Measurements from ENCODE around the gene NKPD1. TPM values are rescaled to one million over a fixed set of nuclear protein-coding genes. Genes with fewer than 3 reads are reported as not detected.

Gene NKPD1
- total RNA-seq, 4 donors from 2014 or later = 0.21 TPM; not detected in 3

DNA sequence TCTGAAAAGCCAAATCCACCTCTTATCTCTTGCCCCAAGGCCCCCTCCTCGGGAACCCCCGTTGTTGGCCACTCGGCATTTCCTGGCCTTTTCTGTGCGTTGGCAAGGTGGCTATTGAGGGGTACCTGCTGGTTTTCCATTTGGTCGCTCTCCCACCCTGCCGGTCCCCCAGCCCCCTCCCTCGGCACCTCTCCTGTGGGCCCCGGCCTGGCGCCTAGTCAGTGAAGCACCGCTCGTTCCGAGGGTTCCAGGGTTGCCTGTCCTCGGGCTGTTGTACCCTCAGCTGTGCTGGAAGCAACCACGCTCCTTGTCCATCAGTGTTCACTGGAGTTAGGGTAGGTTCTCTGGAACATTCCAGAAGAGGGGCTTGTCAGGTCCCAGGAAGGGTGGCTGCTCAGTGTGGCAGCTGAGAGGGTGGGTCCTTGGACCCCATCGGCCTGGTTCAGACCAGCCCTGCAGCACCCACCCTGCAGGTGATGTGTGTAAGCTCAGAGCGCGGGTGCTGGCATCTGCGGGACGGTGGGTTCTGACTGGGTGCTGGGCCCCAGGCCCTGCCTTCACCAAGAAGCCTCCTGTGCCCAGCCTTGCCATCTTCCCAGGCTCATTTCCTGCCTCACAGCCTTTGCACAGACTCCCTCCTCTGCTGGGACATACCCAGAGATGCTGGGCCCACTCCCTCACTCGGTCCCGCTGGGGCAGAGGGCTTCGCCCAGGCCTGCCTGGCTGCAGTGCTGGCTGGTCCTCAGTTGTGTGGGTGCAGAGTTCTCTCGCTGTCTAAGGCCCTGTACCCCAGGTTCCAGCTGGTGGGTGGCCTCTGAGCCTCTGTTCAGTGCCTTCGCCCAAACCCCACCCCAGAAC, 21.3 kb downstream of the NKPD1 start:
- H3K27ac ChIP-seq = no peak overlapping the region

DNA sequence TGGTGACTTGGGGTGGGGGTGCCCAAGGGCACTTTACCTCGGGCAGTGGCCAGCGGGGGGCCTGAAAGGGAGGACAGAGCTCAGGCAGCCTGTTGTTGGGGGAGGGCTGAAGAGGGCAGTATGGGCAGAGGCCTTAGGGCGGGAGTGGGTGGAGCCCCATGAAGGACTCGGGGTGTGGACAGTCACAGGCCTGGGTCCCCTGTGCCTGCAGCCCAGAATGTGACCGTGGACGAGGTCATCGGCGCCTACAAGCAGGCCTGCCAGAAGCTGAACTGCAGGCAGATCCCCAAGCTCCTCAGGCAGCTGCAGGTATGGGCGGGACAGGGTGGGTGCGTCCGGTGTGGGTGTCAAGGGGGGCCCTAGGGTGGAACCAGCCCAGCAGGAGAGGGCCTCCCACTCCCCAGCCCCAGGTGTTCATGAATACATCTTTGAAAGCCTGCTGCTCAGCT, 22.5 kb downstream of the NKPD1 start:
- H3K27ac ChIP-seq = no peak overlapping the region
- no peak for DNase-seq
- peaks cover 0 to 7% of the 10 kb centered on the region in 2 donors for H3K4me1 ChIP-seq
- H3K36me3 ChIP-seq = no peaks in the 10 kb centered on the region
- TF ChIP-seq POLR2A (IDR thresholded peaks at IDR 0.05) = no peak
- TF ChIP-seq, protein P1, sequence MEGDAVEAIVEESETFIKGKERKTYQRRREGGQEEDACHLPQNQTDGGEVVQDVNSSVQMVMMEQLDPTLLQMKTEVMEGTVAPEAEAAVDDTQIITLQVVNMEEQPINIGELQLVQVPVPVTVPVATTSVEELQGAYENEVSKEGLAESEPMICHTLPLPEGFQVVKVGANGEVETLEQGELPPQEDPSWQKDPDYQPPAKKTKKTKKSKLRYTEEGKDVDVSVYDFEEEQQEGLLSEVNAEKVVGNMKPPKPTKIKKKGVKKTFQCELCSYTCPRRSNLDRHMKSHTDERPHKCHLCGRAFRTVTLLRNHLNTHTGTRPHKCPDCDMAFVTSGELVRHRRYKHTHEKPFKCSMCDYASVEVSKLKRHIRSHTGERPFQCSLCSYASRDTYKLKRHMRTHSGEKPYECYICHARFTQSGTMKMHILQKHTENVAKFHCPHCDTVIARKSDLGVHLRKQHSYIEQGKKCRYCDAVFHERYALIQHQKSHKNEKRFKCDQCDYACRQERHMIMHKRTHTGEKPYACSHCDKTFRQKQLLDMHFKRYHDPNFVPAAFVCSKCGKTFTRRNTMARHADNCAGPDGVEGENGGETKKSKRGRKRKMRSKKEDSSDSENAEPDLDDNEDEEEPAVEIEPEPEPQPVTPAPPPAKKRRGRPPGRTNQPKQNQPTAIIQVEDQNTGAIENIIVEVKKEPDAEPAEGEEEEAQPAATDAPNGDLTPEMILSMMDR (IDR thresholded peaks at IDR 0.05) = no peak
- H3K27me3 ChIP-seq = no peaks in the 10 kb centered on the region
- no peaks in the 10 kb centered on the region for H3K9me3 ChIP-seq
- intact Hi-C loops (cut with DNase I; ENCODE audit: low total_unique reads) = no loop called here
- no peak overlapping the region for H3K4me3 ChIP-seq

More for the DNA sequence above, 21.3 kb downstream of the NKPD1 start:
- H3K9me3 ChIP-seq = no peaks in the 10 kb centered on the region
- no peaks in the 10 kb centered on the region for H3K27me3 ChIP-seq
- no peaks in the 10 kb centered on the region for H3K36me3 ChIP-seq
- H3K4me3 ChIP-seq = no peak overlapping the region
- DNase-seq = no peak
- TF ChIP-seq POLR2A (IDR thresholded peaks at IDR 0.05) = no peak
- TF ChIP-seq, protein P1 (IDR thresholded peaks at IDR 0.05) = no peak
- peaks cover 0 to 7% of the 10 kb centered on the region in 2 donors for H3K4me1 ChIP-seq
- intact Hi-C loops (cut with DNase I; ENCODE audit: low total_unique reads) = no loop called here

DNA sequence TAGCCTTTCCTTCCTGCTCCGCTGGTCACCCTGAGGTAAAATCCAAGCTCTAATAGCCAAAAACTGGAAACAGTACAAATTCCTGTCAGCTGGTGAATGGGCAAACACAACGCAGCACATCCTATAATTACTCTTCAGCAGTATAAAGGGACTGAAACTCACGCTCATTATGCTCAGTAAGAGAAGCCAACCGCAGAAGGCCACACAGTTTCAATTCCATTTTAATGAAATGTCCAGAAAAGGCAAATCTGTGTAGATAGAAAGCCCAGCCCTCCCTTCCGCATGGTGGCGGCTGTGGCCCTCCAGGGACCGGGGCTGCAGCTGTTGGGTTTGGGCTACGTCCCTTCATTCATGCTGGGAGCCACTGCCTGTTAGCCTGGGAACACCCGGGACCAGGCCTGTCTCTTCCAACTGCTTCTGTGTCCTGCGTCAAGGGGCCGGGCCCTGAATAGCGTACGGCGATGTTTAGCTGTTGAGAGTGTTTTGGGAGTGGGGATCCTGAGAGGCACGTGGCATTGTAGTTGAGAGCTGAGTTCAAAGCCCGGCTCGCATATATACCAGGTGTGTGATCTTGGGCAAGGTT, 23.5 kb downstream of the NKPD1 start:
- DNase-seq = no peak
- Histone ChIP-seq H3K27ac (no peak overlapping the region), H3K9me3 (no peaks in the 10 kb centered on the region), H3K36me3 (no peaks in the 10 kb centered on the region), H3K27me3 (no peaks in the 10 kb centered on the region), H3K4me3 (no peak overlapping the region), H3K4me1 (peaks cover 0 to 7% of the 10 kb centered on the region in 2 donors)
- TF ChIP-seq POLR2A (IDR thresholded peaks at IDR 0.05) = no peak
- TF ChIP-seq, protein P1 (IDR thresholded peaks at IDR 0.05) = no peak
- intact Hi-C loops (cut with DNase I; ENCODE audit: low total_unique reads) = no loop called here

DNA sequence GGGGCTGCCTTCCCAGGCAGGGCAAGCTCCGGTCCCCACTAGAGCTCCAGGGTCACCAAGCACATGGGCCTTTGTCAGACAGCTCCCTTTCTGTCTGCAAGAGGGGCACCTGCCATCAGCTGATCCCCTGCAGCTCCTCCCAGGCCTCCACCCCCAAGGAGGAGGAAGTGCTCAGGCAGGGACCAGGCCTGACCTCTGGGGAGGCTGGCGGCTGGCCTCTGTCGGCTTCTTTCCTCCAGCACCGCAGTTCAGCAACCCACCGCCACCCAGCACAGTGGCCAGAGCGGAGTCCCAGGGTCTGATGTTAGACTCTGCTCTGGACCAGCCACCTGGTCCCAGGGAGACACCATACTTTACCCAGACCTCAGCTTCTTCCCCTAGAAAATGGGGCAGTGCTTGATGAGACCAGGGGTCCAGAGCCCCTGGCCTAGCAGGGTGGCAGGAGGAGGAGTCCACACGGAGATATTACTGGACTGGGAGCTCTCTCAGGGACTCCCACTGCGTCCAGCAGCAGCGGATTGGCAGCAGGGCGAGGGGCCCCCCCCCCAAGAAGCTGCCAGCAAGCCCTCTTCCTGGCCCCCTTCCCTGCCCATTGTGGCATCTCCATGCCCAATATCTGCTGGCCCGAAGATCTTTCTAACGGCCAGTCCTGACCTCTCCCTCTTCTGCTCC, 24.1 kb downstream of the NKPD1 start:
- TF ChIP-seq POLR2A (IDR thresholded peaks at IDR 0.05) = no peak
- TF ChIP-seq, protein P1 (IDR thresholded peaks at IDR 0.05) = no peak
- no peak overlapping the region for H3K27ac ChIP-seq
- H3K4me3 ChIP-seq = no peak overlapping the region
- H3K27me3 ChIP-seq = no peaks in the 10 kb centered on the region
- peaks cover 0 to 7% of the 10 kb centered on the region in 2 donors for H3K4me1 ChIP-seq
- H3K36me3 ChIP-seq = no peaks in the 10 kb centered on the region
- no peaks in the 10 kb centered on the region for H3K9me3 ChIP-seq
- no peak for DNase-seq
- intact Hi-C loops (cut with DNase I; ENCODE audit: low total_unique reads) = no loop called here
